Amniotic epithelial cell (primary cell): ENCODE results near the gene EWSR1.
"Not testable (repeated sequence)": the region's sequence is repeated elsewhere in the genome, so short reads cannot be mapped to it uniquely, and the experiment has no call there.

Source experiments
- DNase-seq: peaks from one replicate; pipeline ENCODE4 v3.0.0-alpha.2; 2010; ENCODE audit warnings: low read depth

The EWSR1 gene

GRCh38 chr22:29247891-29248290 lies 20.2 kb upstream of the EWSR1 start:
- not testable (repeated sequence) for DNase-seq

GRCh38 chr22:29251265-29251664 lies 16.8 kb upstream of the EWSR1 start:
- no peak for DNase-seq

GRCh38 chr22:29251981-29252911 lies 15.8 kb upstream of the EWSR1 start:
- DNase-seq: no peak

GRCh38 chr22:29253561-29254285 lies 14.3 kb upstream of the EWSR1 start:
- no peak for DNase-seq

GRCh38 chr22:29254286-29254660 lies 13.8 kb upstream of the EWSR1 start:
- no peak for DNase-seq

- no peak for DNase-seq
These were observed 12.9 kb upstream of the EWSR1 start for GRCh38 chr22:29255064-29255621.

- DNase-seq: no peak
These were observed 11.3 kb upstream of the EWSR1 start for GRCh38 chr22:29256606-29257325.

DNA sequence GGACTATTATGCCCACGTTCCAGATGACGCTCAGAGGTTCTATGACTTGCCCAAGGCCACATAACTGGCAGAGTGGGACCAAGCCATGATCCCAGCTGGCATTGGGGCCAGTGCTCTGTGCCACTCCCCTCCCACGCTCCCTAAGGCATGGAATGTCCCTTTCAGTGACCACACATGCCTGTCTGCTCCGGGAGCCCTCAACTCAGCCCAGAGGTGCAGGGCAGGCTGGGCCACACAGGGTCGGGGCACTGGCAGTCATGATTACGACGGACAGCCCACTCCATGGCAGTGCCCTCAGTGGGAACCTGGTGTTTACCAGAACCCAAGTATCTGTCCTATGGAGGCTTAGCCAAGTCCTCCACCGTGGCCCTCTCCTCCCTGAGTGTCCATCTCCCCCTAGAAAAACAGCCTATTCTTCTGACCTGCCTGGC lies 10.3 kb upstream of the EWSR1 start:
- no peak for DNase-seq

GRCh38 chr22:29258407-29259252 lies 9.4 kb upstream of the EWSR1 start:
- no peak for DNase-seq

DNA sequence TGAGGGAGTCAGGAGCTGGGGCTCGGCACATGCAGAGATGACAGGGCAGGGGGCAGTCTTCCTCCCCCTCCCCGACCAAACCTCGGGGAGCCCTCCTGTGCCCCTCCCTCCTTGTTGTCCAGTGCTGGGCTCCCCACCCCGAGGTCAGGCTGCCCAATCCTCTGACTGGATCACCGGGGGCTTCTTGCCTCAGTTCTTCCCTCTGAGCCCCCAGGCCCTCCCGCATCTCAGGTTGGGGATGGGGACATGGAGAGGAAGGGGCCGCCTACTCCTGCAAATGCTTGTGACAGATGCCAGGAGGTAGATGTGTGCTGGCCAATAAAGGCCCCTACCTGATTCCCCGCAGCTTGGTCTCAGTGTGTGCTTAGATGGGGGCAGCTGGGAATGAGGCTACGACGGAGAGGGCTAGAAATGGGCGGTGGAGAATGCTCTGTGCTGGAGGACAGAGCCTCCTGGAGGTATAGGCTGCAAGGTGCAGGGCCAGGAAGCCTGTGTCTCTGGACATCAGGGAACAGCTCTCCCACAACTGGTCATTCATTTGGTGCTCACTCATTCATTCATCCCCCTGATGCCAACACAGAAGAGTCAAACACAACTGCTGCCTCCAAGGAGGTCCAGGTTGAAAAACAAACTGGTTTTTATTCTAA lies 8.7 kb upstream of the EWSR1 start:
- no peak for DNase-seq

DNA sequence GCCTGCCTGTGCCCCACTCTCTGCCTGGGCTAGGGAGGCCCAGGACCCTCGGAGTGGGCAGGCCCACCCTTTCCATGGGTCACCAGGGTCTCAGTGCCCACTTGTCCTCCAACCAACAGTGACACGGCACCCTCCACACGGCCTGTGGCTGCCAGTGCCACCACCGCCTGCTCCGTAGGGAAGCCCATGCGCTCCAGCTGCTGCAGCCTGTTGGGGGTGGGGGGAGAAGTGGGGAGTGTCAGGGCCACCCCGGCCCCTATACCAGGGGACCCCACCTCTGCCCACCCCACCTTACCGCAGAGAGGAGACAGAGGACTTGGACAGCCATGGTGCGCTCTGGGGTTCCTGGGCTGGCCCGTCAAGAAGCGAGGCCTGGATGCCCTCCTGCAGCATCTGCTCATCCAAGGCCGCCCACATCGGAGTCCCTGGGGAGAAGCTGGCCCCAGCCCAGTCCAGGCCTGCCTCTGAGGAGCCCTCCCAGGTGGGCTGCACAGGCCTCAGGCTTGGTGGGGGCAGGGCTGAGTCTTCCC lies 8.0 kb upstream of the EWSR1 start:
- no peak for DNase-seq

GRCh38 chr22:29260601-29261315 lies 7.3 kb upstream of the EWSR1 start:
- DNase-seq: no peak

GRCh38 chr22:29263791-29264276 lies 4.2 kb upstream of the EWSR1 start:
- no peak for DNase-seq

GRCh38 chr22:29265305-29265704 lies 2.8 kb upstream of the EWSR1 start:
- DNase-seq: no peak

DNA sequence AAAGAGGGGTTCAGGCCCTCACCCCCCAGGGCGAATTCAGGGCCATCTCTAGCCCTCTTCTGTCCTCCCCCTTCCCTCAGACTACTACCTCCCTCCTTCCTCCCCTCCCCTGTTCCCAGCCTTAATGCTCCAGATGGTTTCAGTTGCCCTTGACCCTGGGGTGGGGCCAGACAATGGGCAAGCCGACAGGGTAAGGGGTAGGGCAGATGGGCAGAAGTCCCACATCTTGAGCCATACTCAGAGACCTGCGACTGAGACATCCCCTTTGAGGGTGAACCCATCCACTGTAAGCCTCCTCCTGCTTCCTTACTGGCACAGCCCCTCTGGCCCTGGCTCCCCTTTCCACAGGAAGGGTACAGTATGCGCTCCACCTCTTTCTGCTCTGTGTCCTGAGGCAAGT lies 2.1 kb upstream of the EWSR1 start:
- no peak for DNase-seq

DNA sequence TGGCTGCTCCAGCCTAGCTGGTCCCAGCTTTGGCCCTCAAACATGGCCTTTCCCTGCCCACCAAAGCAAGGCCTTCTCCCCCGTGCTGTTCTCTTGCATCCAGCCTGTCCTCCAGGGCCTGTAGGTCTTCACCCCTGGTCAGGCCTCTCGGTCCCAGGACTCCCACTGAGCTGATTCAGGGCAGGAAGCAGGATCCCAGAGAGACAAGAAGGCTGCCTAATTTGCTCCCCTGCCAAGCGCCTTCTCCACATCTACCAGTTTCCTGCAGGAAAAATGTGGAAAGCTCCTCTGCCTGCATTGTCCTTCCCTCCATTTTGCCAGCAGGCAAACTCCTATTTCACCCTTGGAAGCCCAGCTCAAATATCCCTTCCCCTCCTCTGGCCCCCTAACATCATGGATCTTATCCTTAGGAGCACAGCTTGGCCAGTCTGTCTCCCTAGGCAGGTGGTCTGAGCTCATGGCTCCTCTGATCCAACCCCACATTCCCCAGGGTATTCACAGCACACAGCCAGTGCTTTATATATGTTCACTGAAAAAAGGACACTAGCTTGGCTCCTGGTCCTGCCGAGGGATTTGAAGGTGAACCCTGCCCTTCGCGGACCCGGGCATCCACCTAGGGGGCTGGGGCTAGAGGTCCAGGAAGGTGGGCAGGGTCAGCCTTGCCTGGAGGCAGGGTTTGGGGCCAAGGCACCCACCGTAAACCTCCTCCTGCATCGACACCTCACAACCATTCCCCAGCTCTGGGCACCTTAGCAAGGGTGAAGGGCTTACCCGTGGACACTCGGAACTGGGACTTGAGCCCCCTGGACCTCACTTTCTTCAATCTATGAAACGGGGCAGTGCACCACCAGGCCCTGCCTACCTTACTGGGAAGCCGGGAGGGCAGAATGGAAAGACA lies 1.3 kb upstream of the EWSR1 start:
- no peak for DNase-seq

DNA sequence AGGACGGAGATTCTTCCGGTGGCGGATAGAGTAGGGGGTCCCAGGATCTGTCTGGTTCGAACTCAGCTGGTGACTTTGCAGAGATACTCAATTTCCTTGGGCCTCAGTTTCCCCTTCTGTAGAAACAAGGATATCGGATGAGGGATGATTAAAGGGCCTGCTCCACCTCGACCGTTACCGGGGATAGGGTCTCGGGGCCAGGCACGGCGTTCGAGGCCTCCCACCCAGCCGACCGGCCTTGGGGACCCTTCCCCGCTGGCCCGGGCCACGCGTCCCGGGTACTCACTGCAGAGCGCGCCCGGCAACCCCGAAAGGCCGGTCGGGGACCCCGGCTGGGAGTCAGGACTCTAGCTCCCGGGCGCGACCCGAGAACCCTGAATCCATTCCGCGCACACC lies 608 bp upstream of the EWSR1 start:
- DNase-seq: no peak

DNA sequence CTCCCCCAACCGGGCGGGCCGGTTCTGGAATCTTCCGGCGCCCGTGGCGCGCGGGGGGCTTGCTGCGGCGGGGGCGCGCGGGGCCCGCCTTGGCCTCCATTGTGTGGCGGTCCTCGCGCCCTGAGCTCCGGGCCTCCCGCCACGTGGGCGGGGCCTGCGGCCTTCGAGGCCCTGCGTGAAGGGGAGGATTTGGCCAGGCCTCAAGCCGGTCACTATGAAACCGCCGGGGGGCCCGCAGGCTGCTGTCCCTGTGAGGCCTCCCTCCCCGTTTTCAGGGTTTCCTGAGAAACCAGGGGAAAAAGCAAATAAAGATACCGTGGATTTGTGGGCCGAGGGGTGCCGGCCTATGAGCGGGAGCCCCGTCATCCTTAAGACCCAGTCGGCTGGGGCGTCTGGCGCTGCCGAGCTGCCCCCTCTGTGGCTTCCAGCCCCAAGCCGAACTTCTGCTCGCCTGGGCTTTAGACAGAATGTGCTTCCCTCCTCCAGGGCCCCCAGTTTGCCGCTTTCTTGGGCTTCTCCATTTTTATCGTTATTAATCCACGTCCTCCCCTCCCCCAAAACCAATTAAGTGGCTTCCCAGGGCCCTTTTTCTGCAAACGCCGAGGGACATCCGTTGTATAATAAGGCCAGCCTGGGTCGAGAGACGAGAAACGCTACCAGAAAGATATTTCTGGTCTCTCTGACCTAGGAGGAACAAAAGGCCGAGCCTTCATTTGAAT lies 602 bp downstream of the EWSR1 start:
- peak; percentile 60 for DNase-seq
